Measurements from ENCODE around the gene TRIM5.

- no peak for TF ChIP-seq CTCF (conservative IDR thresholded peaks at IDR 0.05; ENCODE audit: low read depth, low read length)
- no peak for TF ChIP-seq EZH2 (IDR thresholded peaks at IDR 0.05; ENCODE audit: borderline replicate concordance, low read depth, low read length, poor library complexity, severe bottlenecking)
These were observed 26.6 kb downstream of the TRIM5 start for GRCh38 chr11:5658318-5658717.
